ENCODE data around the gene TCEAL7. TPM values are rescaled to one million over a fixed set of nuclear protein-coding genes. Genes with fewer than 3 reads are reported as not detected.
A peak's percentile ranks its signal among the peaks of the same experiment; 100 is the strongest.
"Not testable (repeated sequence)": the region's sequence is repeated elsewhere in the genome, so short reads cannot be mapped to it uniquely, and the experiment has no call there.

Gene TCEAL7, protein sequence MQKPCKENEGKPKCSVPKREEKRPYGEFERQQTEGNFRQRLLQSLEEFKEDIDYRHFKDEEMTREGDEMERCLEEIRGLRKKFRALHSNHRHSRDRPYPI
- total RNA-seq = 107 TPM

DNA sequence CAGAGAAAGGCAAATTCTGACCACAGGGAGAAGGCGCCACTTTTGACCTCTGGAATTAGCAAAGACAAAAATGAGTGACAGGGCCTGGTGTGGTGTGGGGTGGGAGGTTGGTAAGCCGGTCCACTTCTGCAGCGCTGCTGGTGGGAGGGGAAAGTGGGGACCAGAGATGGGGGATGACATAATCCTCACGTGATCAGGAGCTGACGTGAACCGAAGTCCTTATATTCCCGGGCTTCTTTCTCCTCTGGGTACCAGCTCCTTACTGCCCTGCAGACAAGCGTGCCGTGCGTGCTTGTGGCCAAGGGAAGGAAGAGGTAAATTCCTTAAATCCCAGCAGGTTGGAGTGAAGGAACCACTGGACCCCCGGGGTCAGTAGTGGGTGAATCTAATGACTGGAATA, at the start of gene TCEAL7:
Gene TCEAL7 (plus strand): TSS at position 249 of the 400 bp plus-strand sequence. CDS start 1,165 bp downstream, outside the sequence.
- peak; percentile 41 to 55 for DNase-seq (ENCODE audit: low spot score in 2 of 2)

DNA sequence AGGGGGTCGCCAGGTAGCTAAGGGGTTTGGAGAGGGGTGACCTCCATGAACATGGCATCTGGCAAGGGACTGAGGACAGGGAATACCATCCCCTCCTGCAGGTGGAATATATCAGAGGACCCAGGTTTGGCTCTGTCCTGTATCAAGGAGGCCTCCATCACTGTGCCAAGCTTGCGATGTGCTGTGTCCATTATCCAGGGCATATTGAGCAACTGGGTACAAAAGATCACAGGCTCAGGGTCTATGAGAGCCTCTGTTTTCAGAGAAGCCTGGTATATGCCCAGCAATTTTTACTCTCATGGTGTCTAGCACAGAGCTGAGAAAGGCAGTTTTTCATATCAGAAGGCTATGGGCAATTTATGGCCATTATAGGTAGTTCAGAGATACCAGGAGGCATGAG, 36.9 kb upstream of the TCEAL7 start:
- FAIRE-seq (no peak), DNase-seq (ENCODE audit: low spot score in 2 of 2) (no peak)

More for the DNA sequence above, at the start of gene TCEAL7:
- no peak for FAIRE-seq

DNA sequence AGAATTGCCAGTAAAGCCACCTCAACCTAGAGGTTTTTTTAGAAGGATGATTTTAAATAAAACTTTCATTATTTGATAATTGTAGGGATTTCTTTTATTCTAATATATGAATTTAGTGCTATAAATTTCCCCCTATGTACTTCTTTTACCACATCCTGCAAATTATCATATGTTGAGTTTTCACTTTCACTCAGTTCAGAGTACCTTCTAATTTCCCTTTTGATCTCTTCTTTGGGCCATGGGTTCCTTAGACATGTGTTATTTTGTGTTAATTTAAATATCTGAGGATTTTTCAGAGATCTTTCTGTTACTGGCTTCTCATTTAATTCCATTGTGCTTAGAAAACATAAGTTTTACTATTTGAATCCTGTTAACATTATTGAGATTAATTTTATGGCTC, 25.3 kb upstream of the TCEAL7 start:
- DNase-seq (ENCODE audit: low spot score in 2 of 2) (no peak), FAIRE-seq (no peak)

DNA sequence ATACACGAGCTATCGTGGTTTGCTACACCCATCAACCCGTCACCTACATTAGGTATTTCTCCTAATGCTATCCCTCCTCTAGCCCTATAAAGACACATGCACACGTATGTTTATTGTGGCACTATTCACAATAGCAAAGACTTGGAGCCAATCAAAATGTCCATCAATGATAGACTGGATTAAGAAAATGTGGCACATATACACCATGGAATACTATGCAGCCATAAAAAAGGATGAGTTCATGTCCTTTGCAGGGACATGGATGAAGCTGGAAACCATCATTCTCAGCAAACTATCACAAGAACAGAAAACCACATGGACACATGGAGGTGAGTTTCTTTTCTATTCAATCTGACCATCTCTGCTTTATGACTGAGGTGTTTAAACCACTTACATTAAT, 24.4 kb upstream of the TCEAL7 start:
- not testable (repeated sequence) for DNase-seq (ENCODE audit: low spot score in 2 of 2); FAIRE-seq

DNA sequence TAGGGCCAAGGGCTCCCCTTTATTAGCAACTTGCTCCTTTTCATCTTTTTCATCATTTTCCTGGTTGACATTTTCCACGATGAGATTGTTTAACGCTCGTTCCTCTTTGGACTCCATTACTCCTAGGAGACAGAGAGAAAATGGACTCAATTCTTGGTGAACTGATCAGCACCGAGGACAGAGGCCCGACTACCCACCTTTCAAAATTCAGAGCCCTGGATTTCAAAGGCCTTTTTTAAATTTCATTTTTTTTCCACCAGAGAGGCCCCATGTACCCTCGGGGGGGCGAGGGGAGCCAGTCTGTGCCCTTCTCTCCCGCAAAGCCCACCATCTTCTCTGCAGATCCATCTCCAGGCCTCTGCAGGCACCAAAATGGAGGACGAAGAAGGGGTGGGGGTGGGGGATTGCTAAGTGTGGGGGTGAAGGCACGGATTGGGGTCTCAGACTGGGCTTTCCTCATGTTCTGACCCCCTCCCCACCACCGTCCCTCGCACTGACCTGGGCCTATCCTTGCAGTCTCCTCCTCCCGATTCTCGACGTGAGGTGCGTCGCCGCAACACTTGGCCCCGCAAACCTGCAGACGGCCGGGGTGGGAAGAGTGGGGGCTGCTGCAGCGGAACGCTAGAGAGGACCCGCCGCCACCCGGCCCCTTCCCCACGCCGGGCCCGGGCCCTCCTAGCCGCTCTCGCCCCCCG, 20.0 kb upstream of the TCEAL7 start:
- DNase-seq (ENCODE audit: low spot score in 2 of 2) = no peak
- FAIRE-seq = no peak

DNA sequence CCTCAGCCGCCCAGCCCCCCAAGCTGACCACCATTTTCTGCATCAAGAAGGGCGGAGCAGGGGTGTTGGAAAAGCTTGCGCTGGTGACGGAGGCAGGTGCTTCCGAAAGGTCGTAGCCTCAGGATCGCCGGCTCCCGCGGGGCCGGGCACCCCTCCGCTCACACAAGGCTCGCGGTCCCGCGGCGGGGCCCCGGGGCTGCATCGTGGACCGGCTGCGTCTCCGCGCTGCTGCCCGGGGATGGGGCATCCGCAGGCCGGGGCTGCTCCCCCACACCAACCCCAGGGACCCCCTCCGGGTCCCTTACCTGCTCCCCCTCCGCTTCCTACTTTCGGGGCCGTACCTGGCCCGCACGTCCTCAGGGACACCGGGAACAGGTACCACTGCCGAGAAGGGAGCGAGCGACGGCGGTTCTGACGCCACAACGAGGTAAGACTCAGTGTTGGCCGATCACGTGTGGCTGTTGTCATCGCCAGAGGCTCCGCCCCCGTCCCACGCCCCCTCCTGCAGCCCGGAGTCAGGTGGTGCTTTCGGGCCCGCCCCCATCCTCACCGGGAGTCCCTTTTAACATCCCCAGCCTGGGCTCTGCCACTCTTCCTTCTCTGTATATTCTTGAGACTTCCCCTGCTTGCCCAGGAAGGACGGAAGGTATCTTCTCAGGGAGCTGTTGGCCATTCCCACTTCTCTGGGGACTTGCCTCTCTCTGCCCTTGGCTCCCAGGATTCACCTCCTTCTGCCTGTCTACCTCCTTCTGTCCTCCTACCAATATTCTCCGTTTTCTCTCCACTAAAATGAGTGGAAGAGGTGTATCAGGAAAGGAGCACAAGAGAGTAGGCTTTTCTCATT, 19.3 kb upstream of the TCEAL7 start, which contains the start of gene BEX2:
Gene BEX2 (minus strand): TSS at position 436 of the 844 bp plus-strand sequence. CDS start 1,014 bp downstream, outside the sequence.
- DNase-seq (ENCODE audit: low spot score in 2 of 2) (peak; percentile 70 to 74), FAIRE-seq (no peak)

DNA sequence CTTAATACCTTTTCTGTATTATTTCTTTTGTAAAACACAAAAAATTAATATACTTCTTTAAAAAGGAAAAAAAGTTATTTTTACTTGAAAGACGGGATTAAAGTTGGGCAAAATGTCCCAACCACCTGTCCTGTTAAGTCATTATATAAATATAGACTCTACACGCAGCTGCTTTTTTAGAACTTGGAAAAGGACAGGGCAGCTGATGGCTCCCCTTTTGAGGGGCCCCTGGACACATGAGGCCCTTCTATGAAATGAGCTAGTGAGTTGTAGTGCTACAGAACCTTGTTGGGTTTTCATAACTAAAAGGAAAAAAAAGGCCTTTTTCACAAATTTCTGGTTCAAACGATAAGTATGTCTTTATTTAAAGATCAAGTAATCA, 18.6 kb upstream of the TCEAL7 start:
- DNase-seq (ENCODE audit: low spot score in 2 of 2) = no peak
- FAIRE-seq = no peak

DNA sequence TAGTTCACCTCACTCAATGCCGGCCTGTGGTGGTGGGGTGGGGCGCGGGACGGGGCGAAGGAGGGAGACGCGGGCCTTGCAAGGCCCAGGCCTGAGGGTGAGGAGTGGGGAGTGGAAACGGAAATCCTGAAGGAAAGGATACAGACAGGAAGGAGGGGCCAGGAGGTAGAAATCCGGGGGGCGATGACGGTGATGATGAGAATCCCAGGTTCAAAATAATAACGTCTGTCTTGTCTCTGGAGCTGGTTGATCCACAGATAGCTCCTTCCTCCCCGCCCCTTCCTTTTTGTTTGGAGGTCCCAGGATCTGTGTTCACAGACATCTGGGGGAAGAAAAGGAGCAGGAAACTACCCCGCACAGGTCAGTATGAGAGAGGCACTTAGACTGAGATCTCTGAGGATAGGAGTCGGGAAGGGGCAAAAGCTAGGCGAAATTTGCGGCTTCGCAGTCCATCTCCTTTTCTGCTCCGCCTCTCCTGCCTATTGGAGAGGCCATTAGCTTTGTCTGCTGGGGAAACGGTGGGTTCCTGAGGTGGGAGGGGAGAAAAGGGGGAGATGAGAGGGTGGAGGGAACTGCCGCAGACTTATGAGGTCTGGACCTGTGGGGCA, 746 bp downstream of the TCEAL7 start:
- FAIRE-seq = no peak
- DNase-seq (ENCODE audit: low spot score in 2 of 2) = no peak

DNA sequence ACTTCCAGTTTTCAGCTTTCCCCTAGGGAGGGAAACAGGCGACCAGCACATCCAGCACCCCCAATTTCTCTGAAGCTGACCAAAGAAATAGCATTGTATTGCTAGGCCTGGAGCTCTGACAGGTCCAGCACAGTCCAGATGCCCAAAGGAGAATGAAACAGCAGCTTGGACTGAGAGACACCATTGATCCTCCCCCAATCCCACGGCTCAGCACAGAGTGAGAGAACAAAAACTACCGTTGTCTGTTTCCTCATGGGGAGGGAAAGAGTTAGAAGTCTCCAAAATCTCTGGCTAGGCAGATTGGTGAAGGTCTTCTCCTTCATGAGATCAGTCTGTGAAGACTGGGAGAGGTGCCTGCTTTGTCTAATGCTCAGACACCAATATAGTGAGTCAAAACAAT, 8.6 kb downstream of the TCEAL7 start:
- DNase-seq (ENCODE audit: low spot score in 2 of 2) = peak in 1 of 2 donors; percentile 1
- FAIRE-seq = no peak

DNA sequence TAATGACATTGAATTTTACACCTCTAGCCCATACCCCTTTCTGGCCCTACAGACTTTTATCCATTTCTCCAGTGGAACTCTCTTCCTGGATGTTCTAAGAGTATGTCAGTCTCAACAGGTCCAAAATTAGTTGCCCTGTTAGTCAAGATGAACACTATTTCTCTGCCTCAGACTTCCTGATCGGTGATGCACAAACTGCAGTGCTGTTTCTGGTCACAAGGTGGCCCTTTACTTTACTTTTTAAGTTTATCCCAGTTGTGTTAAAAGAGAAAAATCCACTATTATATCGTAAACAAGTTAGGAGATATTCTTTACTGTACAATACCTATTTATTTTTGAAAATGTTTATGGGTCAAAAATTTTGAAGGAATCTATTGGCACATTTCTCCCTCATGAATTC, 13.1 kb downstream of the TCEAL7 start:
- DNase-seq (ENCODE audit: low spot score in 2 of 2) (peak; percentile 18 to 29), FAIRE-seq (peak; percentile 64)

DNA sequence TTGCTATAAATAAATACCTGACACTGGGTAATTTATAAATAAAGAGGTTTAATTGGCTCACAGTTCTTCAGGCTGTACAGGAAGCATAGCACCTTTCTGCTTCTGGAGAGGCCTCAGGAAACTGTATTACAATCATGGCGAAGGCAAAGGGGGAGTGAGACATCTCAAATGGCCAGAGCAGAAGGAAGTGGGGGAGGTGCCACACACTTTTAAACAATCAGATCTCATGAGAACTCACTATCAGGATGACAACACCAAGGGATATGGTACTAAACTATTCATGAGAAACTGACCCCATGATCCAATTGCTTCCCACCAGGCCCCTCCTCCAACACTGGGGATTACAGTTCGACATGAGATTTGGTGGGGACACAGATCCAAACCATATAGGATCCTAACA, 14.6 kb downstream of the TCEAL7 start:
- FAIRE-seq = no peak
- no peak for DNase-seq (ENCODE audit: low spot score in 2 of 2)

DNA sequence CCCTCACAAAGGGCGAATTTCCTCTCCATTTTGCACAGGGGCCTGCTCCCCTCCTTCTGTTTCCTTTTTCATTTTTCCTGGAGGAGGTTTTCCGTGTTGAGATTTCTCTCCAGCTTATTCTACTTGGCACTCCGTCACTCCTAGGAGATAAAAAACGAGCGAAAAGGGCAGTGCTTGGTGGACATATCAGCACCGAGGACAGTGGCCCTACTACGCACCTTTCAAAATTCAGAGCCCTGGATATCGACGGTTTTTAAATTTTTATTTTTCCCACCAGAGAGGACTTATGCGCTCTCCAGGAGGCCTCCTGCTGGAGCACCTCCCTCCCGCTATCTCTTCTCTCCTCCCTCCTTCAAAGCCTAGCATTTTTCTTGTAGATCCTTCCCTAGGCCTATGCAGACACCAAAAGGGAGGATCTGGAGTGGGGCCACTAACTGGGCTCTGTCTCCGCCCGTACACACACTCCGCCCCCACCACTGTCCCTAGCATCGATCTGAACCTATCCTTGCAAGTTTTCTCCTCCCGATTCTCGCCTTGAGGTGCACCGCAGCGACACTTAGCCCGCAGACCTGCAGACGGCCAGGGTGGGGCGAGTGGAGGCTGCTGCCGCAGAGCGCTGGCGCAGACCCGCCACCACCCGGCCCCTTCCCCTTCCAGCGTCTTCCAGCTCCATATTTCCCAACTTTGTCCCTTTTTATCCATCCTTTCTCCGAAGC, 17.8 kb downstream of the TCEAL7 start:
- DNase-seq (ENCODE audit: low spot score in 2 of 2) (no peak), FAIRE-seq (no peak)

DNA sequence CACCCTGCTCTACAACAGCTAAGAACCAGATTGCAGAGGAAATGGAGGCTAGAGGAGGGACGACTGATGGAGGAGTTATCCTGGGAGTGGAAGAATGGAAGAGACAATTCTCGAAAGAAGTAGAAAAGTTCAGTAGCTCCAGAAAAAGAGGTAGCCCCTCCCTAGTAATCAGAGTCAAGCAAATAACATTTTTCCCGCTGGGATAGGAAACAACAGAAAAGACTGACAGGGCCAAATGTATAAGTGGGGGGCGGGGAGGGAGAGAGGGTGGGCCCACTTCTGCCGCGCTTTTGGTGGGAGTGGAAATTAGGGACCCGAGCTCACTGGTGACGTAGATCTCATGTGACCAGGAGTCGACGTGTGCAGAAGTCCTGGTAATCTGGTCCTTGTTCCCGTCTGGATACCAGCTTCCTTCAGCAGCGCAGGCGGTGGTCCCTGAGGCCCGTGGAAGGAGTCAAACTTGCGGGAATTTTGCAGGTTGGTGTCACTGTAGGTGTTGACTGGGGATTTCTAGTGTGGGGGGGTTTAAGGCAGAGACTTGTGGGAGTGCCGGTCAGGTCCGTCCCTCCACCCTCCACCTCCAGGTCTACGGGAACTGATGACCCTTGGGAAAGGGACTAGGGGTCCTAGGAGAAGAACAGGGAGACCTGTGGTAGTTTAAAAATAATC, 26.2 kb downstream of the TCEAL7 start, which contains the start of gene TCEAL9:
Gene TCEAL9 (plus strand): TSS at position 377 of the 669 bp plus-strand sequence. CDS start 1,179 bp downstream, outside the sequence.
- no peak for FAIRE-seq
- peak in 1 of 2 donors; percentile 43 for DNase-seq (ENCODE audit: low spot score in 2 of 2)

DNA sequence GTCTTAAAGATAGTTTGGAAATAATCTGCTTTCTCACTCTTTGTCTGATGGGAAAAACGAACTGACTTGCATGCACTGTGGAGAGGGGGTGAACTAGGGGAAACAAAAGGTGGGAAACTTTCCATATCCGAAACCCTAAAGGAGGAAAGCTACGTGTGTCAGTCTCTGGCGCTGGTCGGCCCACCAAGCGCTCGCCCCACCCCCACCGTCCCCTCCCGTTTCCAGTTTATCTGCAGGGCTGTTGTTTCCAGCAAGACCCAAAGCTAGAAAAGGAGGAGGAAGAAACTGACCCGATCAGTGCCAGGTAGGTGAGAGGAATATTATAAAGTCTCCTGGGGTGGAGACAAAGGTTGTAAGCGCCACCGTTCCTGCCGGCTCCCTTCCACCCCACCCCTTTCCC, 26.8 kb downstream of the TCEAL7 start:
- DNase-seq (ENCODE audit: low spot score in 2 of 2) (peak in 1 of 2 donors; percentile 6), FAIRE-seq (no peak)

DNA sequence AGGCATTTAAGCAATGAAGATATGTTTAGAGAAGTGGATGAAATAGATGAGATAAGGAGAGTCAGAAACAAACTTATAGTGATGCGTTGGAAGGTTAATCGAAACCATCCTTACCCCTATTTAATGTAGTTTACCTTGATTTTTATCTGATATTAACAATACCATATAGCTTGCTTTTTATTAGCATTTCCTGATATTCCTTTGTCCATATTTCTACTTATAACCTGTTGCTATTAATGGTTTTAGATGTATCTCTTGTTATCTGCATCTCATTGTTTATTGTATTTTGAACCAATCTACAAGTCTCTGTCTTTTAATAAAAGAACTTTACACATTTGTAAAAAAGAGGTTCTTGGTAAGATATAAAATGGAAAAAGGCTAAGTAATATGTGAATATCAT, 27.8 kb downstream of the TCEAL7 start:
- no peak for FAIRE-seq
- DNase-seq (ENCODE audit: low spot score in 2 of 2) = no peak

DNA sequence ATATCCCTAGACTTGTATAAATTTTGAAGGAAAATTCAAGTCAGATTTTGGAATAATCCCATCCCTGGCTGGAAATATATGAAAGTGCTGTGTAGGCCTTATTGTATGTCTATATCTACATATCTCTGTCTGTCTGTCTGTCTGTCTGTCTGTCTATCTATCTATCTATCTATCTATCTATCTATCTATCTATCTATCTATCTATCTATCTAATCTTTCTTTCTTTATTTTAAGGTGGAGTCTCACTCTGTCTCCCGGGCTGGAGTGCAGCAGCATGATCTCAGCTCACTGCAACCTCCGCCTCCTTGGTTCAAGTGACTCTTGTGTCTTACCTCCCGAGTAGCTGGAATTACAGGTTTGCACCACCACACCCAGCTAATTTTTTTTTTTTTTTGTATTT, 29.6 kb downstream of the TCEAL7 start:
- not testable (repeated sequence) for FAIRE-seq; DNase-seq (ENCODE audit: low spot score in 2 of 2)

DNA sequence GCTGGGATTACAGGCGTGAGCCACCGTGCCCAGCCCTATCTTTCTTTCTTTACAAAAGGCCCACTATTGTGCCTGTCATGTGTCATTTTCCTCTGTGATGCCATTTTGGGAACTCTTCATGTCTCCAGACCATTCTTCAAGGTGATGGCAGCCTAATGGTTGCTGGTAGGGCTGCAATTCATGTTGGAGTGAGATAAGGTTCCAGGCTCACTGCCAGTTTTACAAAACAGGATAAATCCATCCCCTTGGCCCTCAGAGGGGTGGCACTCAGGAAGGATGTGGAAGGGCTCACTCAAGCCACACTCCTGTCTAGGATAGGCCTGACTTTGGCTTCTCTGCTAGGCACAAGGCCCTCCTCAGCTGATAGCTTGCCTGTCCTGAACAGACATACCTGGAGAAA, 30.1 kb downstream of the TCEAL7 start:
- no peak for FAIRE-seq
- DNase-seq (ENCODE audit: low spot score in 2 of 2) = no peak

DNA sequence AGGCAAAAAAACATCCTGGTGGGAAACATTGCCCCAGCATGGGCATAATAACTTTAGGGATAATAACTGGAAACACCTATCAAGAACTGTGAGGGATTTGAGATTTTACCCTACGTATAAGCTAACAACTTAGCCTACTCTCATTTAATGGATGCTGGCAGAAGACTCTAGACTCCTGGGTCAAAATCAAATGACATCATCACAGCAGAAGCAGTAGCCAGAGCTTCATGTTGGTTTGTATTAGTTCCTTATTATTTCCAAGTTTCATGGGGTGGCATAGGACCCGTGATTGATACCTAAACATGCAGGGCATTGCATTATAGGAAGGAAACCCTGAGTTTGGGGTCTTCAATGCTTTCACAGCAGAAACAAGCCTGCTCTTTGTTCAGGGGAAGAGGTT, 30.9 kb downstream of the TCEAL7 start:
- no peak for FAIRE-seq
- no peak for DNase-seq (ENCODE audit: low spot score in 2 of 2)

DNA sequence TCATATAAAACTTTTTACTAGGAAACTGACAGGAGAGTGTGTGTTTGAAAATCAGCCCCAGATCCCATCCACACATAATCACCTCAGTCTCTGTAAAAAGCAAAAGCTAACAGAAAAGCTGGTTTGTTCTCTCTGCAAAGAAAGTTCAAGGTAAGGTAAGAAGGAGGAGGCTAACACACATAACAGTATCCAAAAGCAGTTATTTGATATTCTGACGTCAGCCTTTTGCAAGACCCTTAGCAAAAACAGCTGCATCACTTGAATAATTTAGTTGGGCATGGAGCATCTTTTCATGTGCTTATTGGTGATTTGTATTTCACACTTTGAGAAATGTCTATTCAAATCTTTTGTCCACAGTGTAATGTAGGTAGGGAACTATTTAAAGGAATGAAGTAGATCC, 31.8 kb downstream of the TCEAL7 start:
- FAIRE-seq (no peak), DNase-seq (ENCODE audit: low spot score in 2 of 2) (no peak)

DNA sequence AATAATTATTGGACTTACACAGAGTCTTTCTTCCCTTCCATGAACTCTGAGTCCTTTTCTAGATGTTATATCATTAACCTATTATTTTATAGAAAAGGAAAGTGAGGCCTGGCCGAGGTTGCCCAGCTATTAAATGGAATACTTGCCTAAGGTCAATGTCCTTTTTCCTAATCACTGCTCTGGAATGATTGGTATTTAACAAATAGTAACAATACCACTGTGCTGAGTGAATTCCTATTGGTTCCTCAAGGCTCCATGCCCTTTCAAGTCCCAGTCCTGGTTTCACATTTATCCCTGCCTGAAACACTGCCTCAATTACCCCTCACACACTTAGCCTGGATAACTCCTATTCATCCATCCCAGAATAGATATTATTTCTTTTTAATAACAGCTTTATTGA, 32.4 kb downstream of the TCEAL7 start:
- DNase-seq (ENCODE audit: low spot score in 2 of 2) (no peak), FAIRE-seq (no peak)
